IPS-15b (cell line): ENCODE data around the gene MTOR.

Experiments used
- H3K27me3 ChIP-seq: one replicate; pipeline ENCODE4 v1.6.1; 2013; ENCODE audit warnings: low read length; ENCODE audit not compliant: control insufficient read depth, insufficient read depth
- H3K36me3 ChIP-seq: one replicate; pipeline ENCODE4 v1.6.1; 2013; ENCODE audit warnings: low read length; ENCODE audit not compliant: control insufficient read depth, insufficient read depth
- H3K4me1 ChIP-seq: one replicate; pipeline ENCODE4 v1.6.1; 2013; ENCODE audit warnings: mild to moderate bottlenecking, low read length; ENCODE audit not compliant: control insufficient read depth, insufficient read depth
- H3K4me3 ChIP-seq: one replicate; pipeline ENCODE4 v1.5.1; 2013; ENCODE audit warnings: low read depth, low read length
- H3K9ac ChIP-seq: one replicate; pipeline ENCODE4 v1.6.1; 2013; ENCODE audit warnings: low read depth, mild to moderate bottlenecking, low read length
- H3K9me3 ChIP-seq: one replicate; pipeline ENCODE4 v1.6.1; 2013; ENCODE audit warnings: mild to moderate bottlenecking, low read length; ENCODE audit not compliant: control insufficient read depth, insufficient read depth

The MTOR gene

DNA sequence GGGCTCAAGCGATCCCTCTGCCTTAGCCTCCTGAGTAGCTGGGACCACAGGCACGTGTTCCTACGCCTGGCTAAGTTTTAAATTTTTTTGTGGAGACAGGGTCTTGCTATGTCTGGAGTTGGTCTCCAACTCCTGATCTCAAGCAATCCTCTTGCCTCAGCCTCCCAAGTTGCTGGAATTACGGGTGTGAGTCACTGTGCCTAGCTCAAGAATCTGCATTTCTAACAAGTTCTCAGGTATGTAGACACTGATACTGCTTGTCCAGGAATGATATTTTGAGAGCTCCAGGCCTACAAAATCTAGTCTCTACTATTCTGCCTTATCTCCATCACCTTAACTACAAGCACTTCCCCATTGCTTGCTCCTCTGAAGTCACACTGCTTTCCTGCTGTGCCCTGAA, 50.9 kb downstream of the MTOR start:
- no peaks in the 10 kb centered on the region for H3K27me3 ChIP-seq
- H3K36me3 ChIP-seq, result peaks cover 48% of the 10 kb centered on the region
- H3K4me1 ChIP-seq, result no peaks in the 10 kb centered on the region
- H3K4me3 ChIP-seq, result no peak overlapping the region
- H3K9me3 ChIP-seq, result no peaks in the 10 kb centered on the region
- no peak overlapping the region for H3K9ac ChIP-seq

DNA sequence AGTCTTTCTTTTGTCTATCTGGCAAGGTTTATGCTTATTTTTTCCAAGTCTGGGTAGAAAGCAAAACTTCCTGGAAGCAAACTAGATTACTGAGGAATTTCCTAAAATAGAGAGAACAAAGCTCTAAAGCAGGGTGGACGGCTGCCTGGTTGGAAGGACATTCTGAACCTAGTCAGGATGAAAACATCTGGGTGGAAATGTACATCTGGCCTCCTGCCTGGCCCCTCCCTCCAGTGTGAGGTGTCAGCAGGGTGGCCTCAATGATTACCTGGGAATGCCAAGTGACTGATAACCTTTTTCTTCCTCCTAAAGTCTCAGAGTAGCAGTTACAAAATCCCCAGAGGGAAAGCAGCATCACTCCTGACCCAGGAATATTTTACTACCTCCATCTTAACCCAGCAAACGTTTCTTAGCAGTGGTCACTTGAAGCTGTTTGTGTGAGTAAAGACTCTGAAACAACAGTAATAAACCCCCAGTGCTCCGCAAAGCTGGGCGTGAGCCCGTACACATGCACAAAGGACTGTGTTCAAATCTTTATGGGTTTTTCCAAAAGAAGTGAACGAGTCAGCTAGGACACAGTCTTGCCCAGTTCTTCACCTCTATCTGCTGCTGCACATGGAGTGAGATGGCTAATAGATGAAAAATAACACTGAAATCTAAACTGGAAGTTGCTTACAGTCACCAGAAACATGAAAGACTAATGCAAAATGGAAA, 54.3 kb downstream of the MTOR start:
- Histone ChIP-seq H3K36me3 (peaks cover 53% of the 10 kb centered on the region), H3K9me3 (no peaks in the 10 kb centered on the region), H3K27me3 (no peaks in the 10 kb centered on the region), H3K4me1 (no peaks in the 10 kb centered on the region), H3K4me3 (no peak overlapping the region), H3K9ac (no peak overlapping the region)

DNA sequence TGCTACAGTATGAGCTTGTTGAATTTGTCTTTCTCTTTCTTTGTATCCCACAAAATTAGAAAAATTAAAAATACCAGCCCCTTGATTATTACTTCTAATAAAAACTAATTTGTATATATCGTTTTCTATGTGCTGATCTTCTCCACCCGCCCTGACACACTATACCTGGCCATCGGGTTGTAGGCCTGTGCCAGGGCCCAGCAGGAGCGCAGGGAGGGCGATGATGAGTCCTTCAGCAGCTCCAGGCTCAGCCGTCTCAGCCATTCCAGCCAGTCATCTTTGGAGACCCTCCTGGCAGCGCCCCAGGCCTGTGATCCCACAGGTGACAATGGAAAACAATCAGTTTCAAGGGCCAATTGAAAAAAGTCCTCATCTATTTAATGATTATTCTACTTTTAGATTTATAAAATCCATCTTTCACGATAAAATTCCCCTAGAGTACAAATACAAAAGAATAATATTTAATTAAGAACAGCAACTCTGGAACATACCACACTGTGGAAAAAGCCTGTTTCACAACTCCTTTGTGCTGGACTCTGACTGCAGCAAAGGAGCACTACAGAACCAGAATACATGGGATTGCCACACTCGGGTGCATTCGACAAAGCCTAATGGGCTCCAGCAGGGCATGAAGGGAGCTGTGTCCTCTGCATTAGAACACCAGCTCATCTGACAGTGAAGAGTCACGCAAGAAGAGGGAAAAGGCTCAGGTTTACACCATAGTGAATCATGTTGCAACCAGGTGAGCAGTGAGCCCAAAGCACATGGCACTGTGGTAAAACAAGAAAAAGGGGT, 57.8 kb downstream of the MTOR start:
- peaks cover 36% of the 10 kb centered on the region for H3K36me3 ChIP-seq
- no peaks in the 10 kb centered on the region for H3K4me1 ChIP-seq
- H3K9ac ChIP-seq, result no peak overlapping the region
- H3K4me3 ChIP-seq, result no peak overlapping the region
- no peaks in the 10 kb centered on the region for H3K27me3 ChIP-seq
- H3K9me3 ChIP-seq, result no peaks in the 10 kb centered on the region

DNA sequence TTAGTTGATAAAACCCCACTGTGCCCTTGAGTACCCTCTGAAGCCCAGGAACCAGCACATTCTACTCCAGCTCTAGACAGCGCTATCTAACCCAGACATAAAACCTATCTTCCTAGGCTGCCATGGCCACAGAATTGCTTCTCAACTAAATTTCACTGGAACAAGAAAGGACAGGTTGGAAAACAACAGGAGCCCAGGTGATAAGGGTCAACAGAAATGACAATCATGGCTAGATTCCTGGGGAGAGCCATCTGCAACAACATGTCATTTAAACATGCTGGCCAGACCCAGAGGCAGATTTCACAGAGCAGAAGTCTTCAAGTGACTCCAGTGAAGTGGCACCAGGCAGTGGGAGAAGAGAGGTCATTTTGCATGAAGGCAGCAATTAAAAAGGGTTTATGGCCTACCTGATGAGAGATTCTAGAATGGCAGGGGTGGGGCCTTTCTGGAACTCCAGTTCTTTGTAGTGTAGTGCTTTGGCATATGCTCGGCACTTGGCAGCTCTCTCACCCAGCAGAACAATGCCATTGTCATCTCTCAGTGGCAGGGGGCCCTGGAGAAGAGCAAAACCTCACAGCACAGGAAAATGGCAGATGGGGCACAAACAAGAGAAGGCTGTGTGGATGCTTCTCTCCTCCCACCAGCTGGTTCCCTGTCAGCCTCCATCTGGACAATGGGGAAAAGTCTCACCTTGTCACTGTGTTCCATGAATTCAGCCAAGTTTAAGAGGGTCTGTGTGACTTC, 63.3 kb downstream of the MTOR start:
- H3K27me3 ChIP-seq, result no peaks in the 10 kb centered on the region
- no peak overlapping the region for H3K9ac ChIP-seq
- no peaks in the 10 kb centered on the region for H3K9me3 ChIP-seq
- H3K4me1 ChIP-seq, result no peaks in the 10 kb centered on the region
- no peak overlapping the region for H3K4me3 ChIP-seq
- H3K36me3 ChIP-seq, result peaks cover 36% of the 10 kb centered on the region

DNA sequence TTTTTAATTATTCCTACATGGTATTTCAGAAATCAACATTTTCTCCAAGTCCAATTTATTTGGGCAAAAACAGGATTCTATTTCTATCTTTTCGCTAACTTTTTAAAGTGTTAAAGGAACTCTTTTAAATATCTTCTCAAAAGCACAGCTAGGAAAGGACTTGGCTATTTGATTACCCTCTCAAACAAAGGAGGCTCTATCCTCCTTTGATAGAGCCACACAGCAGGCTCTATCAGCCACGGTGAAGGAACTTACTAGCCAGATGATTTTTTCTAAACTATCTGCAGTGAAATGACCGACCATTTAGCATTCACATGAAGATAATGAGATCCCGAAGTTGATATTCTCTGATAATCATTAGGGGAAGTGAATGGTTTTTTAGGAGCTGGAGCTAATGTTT, 64.1 kb downstream of the MTOR start:
- Histone ChIP-seq H3K36me3 (peaks cover 35% of the 10 kb centered on the region), H3K4me1 (no peaks in the 10 kb centered on the region)

DNA sequence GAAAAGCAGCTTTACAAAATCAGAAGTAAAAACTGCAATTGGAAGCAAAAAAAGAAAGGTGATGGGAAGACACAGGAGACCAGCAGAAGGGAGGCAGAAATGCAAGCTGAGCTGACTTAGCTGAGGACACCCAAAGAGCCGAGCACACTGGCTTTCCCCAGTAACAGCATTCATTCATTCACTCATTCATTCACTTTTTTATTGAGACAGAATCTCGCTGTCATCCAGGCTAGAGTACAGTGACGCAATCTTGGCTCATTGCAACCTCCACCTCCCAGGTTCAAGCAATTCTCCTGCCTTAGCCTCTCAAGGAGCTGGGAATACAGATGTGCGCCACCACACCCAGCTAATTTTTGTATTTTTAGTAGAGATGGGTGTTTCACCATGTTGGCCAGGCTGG, 65.0 kb downstream of the MTOR start:
- H3K4me3 ChIP-seq, result no peak overlapping the region
- peaks cover 40% of the 10 kb centered on the region for H3K36me3 ChIP-seq
- no peaks in the 10 kb centered on the region for H3K9me3 ChIP-seq

More for the DNA sequence above, 64.1 kb downstream of the MTOR start:
- no peaks in the 10 kb centered on the region for H3K9me3 ChIP-seq
- no peaks in the 10 kb centered on the region for H3K27me3 ChIP-seq
- H3K9ac ChIP-seq, result no peak overlapping the region
- H3K4me3 ChIP-seq, result no peak overlapping the region

DNA sequence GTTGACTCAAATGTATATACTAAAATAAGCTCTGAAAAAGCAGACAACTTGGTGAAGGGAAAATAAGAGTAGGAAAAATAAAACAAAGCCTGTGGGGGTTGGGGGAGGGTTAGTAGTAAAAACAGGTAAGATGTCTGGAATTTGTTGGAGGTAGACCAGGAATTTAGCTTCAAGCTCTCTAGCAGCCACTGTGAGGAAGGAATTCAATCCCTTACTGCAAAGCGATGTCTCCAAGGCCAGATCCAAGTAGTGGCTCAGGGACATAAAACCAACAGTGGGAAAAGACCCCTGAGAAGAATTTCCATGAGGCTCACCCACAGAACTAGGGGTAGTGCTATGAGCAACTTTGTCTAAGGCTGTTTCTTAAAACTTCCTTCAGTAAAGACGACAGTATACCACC, 65.4 kb downstream of the MTOR start:
- Histone ChIP-seq H3K4me3 (no peak overlapping the region), H3K27me3 (no peaks in the 10 kb centered on the region), H3K9ac (no peak overlapping the region), H3K9me3 (no peaks in the 10 kb centered on the region), H3K36me3 (peaks cover 41% of the 10 kb centered on the region), H3K4me1 (no peaks in the 10 kb centered on the region)

More for the DNA sequence above, 65.0 kb downstream of the MTOR start:
- Histone ChIP-seq H3K27me3 (no peaks in the 10 kb centered on the region), H3K9ac (no peak overlapping the region), H3K4me1 (no peaks in the 10 kb centered on the region)

DNA sequence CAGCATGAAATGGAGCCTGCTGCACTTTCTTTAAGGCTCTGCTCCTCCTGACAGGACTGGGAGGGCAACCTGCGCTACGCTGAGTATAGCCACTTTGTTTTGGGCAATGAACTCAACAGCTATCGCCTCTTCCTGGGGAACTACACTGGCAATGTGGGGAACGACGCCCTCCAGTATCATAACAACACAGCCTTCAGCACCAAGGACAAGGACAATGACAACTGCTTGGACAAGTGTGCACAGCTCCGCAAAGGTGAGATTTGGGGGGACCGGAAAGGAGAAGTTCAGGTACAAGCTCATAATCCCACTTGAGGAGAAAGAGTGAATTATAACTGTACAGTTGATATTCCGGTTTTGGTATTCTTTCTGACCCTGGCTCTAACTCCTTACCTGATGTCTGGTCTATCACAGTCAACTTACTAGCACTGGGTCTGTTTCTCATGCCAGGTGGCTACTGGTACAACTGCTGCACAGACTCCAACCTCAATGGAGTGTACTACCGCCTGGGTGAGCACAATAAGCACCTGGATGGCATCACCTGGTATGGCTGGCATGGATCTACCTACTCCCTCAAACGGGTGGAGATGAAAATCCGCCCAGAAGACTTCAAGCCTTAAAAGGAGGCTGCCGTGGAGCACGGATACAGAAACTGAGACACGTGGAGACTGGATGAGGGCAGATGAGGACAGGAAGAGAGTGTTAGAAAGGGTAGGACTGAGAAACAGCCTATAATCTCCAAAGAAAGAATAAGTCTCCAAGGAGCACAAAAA, 67.8 kb downstream of the MTOR start:
- H3K36me3 ChIP-seq, result peaks cover 52% of the 10 kb centered on the region
- no peak overlapping the region for H3K4me3 ChIP-seq
- no peak overlapping the region for H3K9ac ChIP-seq
- H3K9me3 ChIP-seq, result no peaks in the 10 kb centered on the region
- no peaks in the 10 kb centered on the region for H3K4me1 ChIP-seq
- no peaks in the 10 kb centered on the region for H3K27me3 ChIP-seq

DNA sequence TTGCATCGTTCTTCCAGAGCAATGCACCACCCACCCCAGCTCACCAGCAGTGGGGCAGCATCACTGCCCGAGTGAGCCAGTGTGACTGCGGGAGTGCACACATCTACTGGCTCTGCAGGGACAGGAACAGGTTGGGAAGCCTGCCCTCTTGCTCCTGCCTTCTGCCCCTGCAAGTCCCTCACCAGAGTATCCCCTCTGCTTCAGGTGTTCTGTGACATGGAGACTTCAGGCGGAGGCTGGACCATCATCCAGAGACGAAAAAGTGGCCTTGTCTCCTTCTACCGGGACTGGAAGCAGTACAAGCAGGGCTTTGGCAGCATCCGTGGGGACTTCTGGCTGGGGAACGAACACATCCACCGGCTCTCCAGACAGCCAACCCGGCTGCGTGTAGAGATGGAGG, 69.0 kb downstream of the MTOR start:
- no peaks in the 10 kb centered on the region for H3K4me1 ChIP-seq
- H3K4me3 ChIP-seq, result no peak overlapping the region
- H3K9ac ChIP-seq, result no peak overlapping the region
- peaks cover 43% of the 10 kb centered on the region for H3K36me3 ChIP-seq
- H3K27me3 ChIP-seq, result no peaks in the 10 kb centered on the region
- H3K9me3 ChIP-seq, result no peaks in the 10 kb centered on the region

DNA sequence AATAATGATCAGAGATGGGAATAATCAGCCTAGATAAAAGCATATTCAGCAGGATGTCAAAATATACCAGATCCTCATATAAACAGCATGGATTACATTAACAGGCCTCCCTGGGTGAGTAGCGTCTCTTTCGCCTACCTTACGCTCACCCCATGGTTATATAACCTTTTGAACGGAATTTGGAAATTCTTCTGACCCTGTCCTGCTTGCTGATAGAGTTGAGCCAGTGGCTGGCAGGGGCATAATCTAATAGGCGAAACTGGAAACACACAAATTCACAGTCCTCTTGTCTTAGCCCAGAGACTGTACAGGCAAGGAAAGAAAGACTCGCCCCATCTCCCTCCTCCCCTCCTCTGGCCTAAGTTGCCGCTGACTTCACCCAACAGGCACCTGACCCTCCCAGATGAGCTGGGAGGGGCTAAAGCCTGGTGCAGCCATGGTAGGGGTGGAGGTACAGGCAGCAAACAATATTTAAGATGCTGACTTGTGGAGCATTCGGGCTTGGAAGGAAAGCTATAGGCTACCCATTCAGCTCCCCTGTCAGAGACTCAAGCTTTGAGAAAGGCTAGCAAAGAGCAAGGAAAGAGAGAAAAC, 73.4 kb downstream of the MTOR start, which contains the start of gene ANGPTL7:
Gene ANGPTL7 (plus strand): TSS at position 498 of the 594 bp plus-strand sequence. CDS start 225 bp downstream, outside the sequence.
- no peak within 1 kb of the TSS for H3K4me3 ChIP-seq
- H3K9ac ChIP-seq, result no peak within 1 kb of the TSS
- H3K27me3 ChIP-seq, result no peaks in the 10 kb centered on the region
- H3K9me3 ChIP-seq, result no peaks in the 10 kb centered on the region
- peaks cover 29% of the 10 kb centered on the region for H3K36me3 ChIP-seq
- H3K4me1 ChIP-seq, result no peaks in the 10 kb centered on the region

DNA sequence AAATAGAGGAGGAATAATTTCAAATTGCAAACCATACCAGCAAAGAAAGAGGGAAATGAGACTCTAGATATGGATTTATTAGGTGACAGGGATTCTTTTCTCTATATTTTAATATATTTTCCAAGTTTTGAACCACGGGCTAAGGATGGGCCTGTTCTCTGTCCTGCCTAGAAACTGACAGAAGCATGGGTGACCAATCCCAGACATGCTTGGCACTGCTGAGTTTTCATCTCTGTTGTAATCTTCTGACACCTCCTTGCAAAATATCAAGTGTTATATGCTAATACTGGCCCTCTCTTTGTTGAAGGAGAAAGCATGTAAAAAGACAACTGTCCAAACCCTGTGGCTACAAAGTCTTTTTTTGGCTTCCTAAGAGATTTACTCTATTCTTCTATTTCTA, 74.0 kb downstream of the MTOR start:
- Histone ChIP-seq H3K27me3 (no peaks in the 10 kb centered on the region), H3K36me3 (peaks cover 26% of the 10 kb centered on the region), H3K4me1 (no peaks in the 10 kb centered on the region), H3K4me3 (no peak overlapping the region), H3K9me3 (no peaks in the 10 kb centered on the region), H3K9ac (no peak overlapping the region)
